GM12864 (cell line): ENCODE results near the gene INPP4A.
A peak's percentile ranks its signal among the peaks of the same experiment; 100 is the strongest.

Source experiments
- DNase-seq: peaks from one replicate; pipeline ENCODE4 v3.0.0-alpha.2; 2011; ENCODE audit warnings: low read depth
- H3K4me3 ChIP-seq: 2 replicates; pipeline ENCODE4 v1.5.1; 2011; ENCODE audit warnings: mild to moderate bottlenecking, low read depth, low read length, control low read depth
- CTCF ChIP-seq: IDR thresholded peaks from 2 replicates; pipeline ENCODE4 v1.5.1; 2011; ENCODE audit warnings: low read depth, mild to moderate bottlenecking, moderate library complexity, low read length, control low read depth, inconsistent platforms; ENCODE audit errors: missing control alignments

The INPP4A gene

GRCh38 chr2:98634406-98635092 is 189.9 kb downstream of the INPP4A start:
- DNase-seq, result no peak

GRCh38 chr2:98637401-98638147 is 192.9 kb downstream of the INPP4A start:
- peak; percentile 34 for DNase-seq
- no peak for TF ChIP-seq CTCF
- no peak overlapping the region for H3K4me3 ChIP-seq

More at GRCh38 chr2:98634406-98635092, 189.9 kb downstream of the INPP4A start:
- no peak overlapping the region for H3K4me3 ChIP-seq
- TF ChIP-seq CTCF, result peak; percentile 56

- DNase-seq, result no peak
- no peak for TF ChIP-seq CTCF
- H3K4me3 ChIP-seq, result no peak overlapping the region
Measured at GRCh38 chr2:98643496-98644100, 198.9 kb downstream of the INPP4A start.
